Ovary (tissue), 3 donors: Measurements from ENCODE around the gene GREM1.

Source experiments
- CTCF ChIP-seq, 3 donors: fragments of 450-650 bp in 2 of 3; fragments of 200-600 bp in 1 of 3; IDR thresholded peaks; one replicate each; pipeline versions ENCODE4 v1.5.1 to v1.8.0; 2016 to 2022; ENCODE audit warnings: antibody characterized with exemption in 3 of 3, mild to moderate bottlenecking in 1 of 3
- EP300 ChIP-seq: sonication (generic); formaldehyde crosslinking; IDR thresholded peaks from one replicate; pipeline ENCODE4 v1.6.1; 2017; ENCODE audit warnings: antibody characterized with exemption
- POLR2A ChIP-seq: fragments of 450-650 bp; IDR thresholded peaks from one replicate; pipeline ENCODE4 v1.6.1; 2017; ENCODE audit warnings: antibody characterized with exemption, mild to moderate bottlenecking, moderate library complexity
- donor health status: DM: no; HTN: no; CAD: no.

- TF ChIP-seq CTCF (IDR thresholded peaks at IDR 0.05) = no peak
- TF ChIP-seq EP300 = no peak
- TF ChIP-seq POLR2A = no peak
Measured at GRCh38 chr15:32674681-32675080, 43.1 kb upstream of the GREM1 start.
